NCI-H774 (cell line): ENCODE measurements around the gene FCRLB.
A peak's percentile ranks its signal among the peaks of the same experiment; 100 is the strongest.
"Not testable (repeated sequence)": the region's sequence is repeated elsewhere in the genome, so short reads cannot be mapped to it uniquely, and the experiment has no call there.

ENCODE experiments used
- DNase-seq: peaks from one replicate; lab custom pipeline; 2025; lab: John Stamatoyannopoulos, UW

The FCRLB gene, protein sequence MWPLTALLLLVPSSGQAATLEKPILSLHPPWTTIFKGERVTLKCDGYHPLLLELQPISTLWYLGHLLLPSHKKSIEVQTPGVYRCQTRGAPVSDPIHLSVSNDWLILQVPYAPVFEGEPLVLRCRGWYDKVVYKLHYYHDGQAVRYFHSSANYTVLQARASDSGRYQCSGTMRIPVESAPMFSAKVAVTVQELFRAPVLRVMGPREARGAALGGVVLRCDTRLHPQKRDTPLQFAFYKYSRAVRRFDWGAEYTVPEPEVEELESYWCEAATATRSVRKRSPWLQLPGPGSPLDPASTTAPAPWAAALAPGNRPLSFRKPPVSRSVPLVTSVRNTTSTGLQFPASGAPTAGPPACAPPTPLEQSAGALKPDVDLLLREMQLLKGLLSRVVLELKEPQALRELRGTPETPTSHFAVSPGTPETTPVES

DNA sequence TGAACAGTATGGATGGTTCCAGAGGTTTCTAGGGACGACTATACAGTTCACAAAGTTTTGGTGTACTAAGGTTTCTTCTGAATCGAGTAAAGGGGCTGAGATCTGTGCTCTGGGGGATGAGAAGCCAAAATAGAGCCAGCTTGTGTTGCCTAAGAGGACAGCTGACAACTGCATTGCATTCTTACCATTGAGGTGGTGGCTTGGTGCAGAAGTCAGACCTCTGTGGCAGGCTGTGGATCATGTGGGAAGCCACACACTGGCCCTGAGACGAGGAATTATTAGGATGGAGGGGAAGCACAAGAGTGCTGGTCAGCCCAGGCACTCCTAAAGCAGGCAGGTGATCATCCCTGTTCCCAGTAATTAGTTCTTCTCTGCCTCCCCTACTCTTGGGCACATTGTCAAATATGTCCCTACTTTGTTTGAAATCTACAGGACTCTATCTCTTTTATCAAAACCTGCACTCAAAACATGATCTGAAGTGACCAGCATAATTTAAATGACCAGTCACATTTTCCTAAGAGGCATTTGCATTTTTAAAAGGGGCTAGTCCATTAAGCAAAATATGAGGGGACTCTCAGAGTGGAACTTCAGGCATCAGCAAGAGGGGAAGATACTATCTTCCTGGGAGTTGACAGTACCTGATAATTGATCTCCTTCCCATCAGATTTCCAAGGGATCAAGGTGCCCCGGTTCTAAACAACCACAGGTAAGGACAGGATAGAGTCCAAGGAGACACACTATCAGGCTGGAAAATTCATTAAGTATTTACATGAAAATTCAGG, at the start of gene FCRLB:
Gene FCRLB (plus strand): TSS at position 589 of the 782 bp plus-strand sequence. CDS start 1,129 bp downstream, outside the sequence.
- DNase-seq: no peak

DNA sequence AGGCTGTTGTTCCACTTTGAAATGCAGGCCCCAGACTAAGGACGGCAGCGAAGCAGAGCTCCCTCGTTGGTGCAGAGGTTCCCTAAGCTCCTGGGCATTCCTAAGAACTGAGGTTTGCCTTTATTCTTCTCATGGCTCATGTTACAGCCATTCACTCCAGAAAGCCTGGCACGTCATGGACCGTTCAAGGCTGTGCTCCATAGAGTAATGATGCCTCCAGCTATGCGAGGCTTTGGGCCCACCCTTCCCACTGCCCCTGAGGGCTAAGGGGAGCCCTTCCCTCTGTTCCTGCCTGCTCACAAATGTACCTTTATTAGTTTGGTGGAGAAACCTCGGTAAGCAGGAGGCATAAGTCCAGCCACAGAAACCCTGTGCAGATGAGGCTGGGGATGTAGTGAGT, 47.9 kb upstream of the FCRLB start:
- DNase-seq: not testable (repeated sequence)

DNA sequence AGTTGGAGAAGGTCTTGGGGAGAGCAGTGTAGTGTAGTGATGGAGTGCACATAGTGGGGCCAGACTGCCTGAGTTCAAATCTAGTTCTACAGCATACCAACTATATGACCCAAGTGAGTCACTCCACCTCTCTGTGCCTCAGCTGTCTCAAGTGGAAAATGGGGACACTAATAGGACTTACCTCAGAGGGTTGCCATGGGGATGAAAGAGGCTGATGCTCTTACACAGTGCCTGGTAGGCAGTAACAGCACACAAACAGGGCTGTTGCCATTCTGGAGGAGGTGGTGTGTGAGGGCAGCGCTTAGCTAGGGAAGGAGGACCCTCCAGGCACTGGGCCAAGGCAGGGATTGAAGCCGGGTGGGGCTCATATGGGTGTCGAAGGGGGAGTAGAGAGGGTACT, 46.9 kb upstream of the FCRLB start:
- not testable (repeated sequence) for DNase-seq

DNA sequence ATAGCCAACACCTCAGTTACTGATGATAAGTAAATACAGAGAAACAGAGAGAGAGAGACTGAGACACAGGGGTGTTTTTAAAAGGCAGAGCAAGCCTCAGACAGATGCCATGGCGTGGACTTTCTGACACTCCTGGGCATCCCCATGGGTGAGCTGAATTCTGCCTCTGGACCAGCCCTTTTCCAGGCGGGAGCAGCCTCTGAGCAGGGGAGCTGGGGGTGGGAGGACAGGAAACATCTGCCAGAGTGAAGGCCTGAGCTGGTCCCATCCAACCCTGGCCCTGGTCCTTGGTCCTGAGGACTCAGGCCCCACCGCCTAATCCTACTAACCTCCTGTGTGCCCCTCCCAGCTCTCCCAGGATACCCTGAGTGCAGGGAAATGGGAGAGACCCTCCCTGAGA, 46.4 kb upstream of the FCRLB start:
- DNase-seq: not testable (repeated sequence)

DNA sequence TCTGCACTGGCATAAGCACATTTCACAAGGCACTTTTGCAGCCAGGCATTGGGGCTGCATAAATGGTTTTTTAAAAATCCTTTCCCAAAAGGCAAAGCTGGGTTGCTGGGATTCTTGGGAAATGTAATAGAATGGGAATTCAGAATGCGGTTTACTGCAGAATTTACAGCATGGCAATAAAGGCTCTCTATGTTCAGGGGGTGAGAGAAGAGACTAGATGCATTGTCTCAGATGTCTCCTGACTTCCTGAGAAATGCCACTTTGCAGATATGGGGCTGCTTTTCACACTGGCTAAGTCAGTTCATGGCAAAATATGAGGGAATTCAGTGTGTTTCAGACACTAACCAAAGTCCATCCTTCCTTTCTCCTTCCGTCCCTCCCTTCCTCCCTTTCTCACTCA, 44.9 kb upstream of the FCRLB start:
- DNase-seq: no peak

DNA sequence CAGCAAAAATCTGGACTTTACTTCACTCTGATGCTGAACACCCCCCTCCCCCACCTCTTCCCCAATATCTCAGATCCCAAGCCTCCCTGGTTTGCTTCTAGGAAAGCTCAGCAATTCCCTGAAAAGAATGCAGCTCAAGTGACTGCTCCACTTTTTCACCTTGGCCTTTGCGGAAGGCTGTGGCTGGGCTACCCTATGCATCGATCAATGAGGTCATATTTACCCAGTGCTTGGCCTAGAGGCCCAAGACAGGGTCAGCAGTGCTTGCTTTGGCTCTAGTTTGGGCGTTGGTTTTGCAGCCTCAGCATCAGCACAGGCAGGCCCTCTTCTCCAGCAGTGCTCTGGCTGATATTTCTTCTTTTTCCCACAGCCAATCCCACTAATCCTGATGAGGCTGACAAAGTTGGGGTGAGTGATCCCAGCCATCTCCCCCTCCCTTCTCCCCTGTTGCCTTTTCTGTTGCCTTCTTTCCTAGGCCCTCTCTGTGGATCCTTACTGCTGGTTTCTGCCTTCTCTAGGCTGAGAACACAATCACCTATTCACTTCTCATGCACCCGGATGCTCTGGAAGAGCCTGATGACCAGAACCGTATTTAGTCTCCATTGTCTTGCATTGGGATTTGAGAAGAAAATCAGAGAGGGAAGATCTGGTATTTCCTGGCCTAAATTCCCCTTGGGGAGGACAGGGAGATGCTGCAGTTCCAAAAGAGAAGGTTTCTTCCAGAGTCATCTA, 44.2 kb upstream of the FCRLB start:
- DNase-seq: no peak

DNA sequence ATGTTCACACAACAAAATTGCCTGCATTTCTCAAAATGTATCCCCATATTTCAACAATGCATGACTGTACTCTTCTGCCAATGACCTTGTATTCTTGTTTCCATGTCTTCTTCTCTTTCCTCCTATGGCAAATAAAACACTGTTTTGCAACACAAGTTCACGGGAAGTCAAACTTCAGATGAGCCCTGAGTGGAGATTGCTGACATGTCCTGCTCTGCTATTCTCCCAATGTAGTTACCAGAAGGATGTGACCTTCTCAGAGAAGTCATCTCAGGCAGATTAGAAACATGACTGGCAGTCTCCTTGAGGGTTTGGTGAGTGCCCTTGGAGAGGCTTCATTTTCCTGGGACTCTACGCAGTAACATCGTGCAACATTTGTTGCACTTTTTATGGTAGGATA, 42.8 kb upstream of the FCRLB start:
- no peak for DNase-seq

DNA sequence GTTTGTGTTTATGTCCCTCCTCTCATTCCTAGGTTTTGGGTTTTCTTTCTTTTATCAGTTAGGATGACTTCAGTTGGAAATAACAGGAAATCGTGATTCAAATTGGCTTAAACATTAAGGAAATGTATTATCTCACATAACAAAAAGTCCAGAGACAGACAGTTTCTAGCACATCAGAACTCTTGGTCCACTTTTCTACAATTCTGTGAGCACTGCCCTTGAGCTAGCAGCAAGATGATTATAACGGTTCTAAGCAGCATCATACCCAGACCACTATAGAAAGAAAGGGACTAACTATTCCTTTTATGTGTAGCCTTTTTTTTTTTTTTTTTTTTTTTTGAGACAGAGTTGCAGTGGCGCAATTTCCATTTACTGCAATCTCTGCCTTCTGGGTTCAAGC, 39.5 kb upstream of the FCRLB start:
- no peak for DNase-seq

DNA sequence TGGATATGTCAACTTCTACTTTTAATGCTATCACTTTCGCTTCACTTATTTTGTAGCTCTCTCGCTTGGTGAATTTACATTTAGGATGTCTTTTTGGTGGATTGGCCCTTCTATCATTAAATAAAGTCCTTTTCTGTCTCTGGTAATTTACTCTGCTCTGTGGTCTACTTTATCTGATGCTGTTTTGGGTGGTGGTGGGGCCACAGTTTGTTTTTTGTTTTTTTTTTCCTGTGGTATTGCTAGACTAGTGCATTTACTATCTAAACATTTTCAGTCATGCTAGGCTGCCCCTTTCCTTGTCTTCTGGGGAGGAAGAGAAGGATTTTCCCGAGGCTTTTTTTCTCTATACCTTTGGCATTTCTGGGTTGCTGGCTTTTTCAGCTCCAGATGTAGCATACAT, 32.4 kb upstream of the FCRLB start:
- no peak for DNase-seq

DNA sequence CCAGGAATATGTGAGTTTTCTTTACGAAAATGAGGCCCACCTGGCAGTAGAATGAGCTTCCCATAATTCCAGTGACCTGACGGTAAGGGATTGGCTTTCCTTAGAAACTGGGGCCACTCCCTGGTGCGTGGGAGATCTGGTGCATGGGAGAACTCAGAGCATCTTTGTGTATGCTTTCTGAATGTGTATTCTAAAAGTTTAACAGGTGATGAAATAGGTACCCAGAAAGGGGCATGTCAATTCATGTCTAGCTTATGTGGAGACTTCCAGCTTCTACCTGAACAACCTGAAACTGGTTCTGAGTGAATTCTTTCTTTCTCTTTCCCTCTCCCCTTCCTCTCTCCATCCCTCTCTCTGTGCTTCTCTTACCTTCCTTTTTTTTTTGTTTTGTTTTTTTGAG, 29.5 kb upstream of the FCRLB start:
- DNase-seq: no peak

DNA sequence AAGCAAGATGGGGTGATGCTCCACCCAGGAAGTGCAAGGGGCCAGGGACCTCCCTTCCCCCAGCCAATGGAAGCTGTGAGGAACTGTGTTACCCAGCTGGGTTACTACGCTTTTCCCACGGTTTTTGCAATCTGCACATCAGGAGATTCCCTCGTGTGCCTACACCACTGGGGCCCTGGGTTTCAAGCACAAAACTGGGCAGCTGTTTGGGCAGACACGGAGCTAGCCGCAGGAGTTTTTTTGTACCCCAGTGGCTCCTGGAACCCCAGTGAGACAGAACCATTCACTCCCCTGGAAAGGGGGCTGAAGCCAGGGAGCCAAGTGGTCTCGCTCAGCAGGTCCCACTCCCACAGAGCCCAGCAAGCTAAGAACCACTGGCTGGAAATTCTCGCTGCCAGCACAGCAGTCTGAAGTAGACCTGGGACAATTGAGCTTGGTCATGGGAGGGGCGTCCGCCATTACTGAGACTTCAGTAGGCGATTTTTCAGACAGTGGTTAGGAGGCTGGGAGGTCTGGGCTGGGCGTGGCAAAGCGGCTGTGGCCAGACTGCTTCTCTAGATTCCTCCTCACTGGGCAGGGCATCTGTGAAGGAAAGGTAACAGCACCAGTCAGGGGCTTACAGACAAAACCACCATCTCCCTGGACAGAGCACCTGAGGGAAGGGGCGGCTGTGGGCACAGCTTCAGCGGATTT, 28.2 kb upstream of the FCRLB start:
- DNase-seq: peak; percentile 7

DNA sequence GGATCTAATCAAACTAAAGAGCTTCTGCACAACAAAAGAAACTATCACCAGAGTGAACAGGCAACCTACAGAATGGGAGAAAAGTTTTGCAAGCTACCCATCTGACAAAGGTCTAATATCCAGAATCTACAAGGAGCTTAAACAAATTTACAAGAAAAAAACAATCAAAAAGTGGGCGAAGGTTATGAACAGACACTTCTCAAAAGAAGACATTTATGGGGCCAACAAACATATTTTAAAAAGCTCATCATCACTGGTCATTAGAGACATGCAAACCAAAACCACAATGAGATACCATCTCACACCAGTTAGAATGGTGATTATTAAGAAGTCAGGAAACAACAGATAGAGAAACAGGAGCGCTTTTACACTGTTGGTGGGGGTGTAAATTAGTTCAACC, 23.0 kb upstream of the FCRLB start:
- DNase-seq: not testable (repeated sequence)

DNA sequence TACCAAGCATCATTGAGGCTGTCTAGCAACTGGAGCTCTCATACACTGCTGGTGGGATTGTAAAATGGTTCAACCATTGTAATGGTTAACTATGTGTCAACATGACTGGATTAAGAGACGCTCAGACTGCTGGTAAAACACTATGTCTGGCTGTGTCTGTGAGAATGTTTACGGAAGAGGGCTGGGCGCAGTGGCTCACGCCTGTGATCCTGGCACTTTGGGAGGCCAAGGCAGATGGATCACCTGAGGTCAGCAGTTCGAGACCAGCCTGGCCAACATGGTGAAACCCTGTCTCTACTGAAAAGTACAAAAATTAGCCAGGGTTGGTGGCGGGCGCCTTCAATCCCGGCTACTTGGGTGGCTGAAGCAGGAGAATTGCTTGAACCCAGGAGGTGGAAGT, 19.1 kb upstream of the FCRLB start:
- DNase-seq: peak; percentile 70

DNA sequence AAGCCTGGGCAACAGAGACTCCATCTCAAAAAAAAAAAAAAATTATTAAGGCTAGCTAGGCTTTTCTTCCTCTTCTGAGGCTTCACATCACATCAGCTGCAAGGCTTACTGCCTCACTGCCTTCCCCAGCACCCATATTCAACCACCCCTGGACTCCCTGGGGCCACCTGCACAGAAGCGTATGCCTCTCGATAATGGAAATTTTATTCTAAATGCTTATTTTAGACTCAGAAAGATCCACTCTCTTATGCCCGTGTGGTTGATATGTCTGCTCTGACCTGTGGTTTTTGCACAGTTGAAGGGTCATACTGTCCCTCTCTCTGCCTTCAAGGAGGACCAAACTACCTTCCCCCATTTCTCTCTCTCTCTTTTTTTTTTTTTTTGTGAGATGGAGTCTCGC, 15.8 kb upstream of the FCRLB start:
- DNase-seq: no peak

DNA sequence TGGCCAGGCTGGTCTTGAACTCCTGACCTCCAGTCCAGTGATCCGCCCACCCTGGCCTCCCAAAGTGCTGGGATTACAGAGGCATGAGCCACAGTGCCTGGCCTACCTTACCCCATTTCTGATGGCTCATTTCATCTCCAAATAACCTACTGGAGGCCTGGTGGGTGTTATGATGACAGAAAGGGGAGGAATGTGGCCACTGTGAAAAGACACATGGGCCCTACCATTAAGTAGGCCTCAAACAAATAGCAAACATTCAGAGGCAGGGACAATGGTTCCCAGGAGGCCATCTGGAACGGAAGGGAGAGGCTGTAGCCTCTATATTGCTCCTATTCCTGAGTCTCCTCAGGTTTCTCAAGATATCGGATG, 15.2 kb upstream of the FCRLB start:
- DNase-seq: no peak

DNA sequence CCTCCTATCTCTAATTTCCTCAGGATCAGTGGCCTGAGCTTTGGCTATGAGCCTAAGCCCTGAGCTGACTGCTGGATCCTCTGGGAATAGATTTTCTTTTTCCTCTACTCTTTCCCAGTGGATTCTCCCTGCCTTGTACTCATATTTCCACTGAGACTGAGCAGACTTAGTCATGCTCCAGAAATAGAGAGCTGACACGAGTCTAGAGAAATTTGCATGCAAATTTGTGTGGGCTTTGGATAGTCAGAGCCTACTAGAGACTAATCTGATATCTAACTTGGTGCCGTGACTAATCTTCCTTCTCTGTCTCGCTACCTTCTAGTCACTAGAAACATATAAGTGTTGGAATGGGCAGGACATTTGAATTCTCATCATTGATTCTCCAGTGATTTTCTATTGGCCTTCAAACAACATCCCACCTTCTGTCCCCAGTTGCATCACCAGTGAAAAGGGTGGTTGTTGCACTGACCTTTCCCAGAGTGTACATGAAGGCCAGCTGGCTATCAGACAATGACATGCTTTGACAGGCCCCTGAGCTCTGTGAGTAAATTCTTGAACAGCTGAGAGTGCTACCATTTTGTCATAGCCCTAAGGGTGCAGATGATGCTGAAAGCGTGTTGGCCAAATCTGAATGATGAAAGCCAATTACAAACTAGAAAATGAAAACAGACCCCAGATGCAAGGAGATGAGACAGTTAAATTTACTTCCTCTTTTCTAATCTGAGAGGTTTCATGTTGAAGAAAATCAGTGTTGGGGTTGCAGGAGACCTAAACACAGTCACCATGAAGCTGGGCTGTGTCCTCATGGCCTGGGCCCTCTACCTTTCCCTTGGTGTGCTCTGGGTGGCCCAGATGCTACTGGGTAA, 14.6 kb upstream of the FCRLB start, which contains the start of gene FCRLA:
Gene FCRLA (plus strand): TSS at position 748 of the 866 bp plus-strand sequence. CDS start 36 bp downstream, at position 784.
- DNase-seq: no peak

DNA sequence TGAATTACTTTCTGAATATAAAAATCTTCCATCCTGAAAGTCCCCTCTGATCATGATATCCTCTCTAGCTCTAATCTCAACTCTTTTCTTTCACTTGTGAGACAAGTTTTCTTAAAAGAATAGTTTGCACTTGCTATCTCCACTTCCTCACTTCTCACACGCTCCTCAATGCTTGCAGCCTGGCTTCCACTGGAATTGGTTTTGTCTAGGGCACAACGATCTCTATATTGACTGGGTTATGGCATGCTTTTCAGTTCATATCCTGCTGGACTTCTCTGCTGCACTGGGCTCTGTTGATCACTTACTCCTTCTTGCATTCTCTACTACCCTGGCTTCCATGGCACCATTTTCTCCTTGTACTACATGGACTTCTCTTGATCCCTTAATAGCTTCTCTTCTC, 13.8 kb upstream of the FCRLB start:
- DNase-seq: no peak

DNA sequence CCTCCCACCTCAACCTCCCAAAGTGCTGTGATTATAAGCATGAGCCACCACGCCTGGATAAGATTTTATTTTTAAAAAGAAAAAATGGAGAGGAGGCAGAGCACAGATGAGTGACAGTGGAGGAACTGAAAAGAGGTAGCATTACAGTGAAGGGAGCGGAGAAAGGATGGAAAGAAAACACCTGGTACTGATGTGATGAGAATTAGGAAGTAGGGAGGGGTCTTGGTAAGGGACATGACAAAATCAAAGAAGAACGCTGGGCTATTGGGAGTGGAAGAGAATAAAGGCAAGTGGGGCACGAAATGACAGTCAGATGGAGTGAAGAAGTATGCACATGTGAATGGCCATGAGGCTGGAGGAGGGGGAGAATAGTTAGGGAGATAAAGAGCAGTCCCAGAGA, 12.0 kb upstream of the FCRLB start:
- no peak for DNase-seq

DNA sequence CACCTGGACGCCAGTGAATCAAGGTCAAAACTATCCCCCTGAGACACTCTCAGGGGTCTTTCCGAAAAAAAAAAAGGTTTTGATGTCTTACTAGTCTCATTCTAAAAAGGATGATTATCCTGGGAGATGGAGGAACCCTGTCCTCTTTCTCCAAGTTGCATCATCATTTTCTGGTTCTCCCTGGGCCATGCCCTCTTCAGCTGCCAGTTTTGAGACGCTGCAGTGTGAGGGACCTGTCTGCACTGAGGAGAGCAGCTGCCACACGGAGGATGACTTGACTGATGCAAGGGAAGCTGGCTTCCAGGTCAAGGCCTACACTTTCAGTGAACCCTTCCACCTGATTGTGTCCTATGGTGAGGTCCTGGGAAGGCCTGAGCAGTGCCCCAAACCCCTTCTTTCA, 10.8 kb upstream of the FCRLB start:
- DNase-seq: no peak

DNA sequence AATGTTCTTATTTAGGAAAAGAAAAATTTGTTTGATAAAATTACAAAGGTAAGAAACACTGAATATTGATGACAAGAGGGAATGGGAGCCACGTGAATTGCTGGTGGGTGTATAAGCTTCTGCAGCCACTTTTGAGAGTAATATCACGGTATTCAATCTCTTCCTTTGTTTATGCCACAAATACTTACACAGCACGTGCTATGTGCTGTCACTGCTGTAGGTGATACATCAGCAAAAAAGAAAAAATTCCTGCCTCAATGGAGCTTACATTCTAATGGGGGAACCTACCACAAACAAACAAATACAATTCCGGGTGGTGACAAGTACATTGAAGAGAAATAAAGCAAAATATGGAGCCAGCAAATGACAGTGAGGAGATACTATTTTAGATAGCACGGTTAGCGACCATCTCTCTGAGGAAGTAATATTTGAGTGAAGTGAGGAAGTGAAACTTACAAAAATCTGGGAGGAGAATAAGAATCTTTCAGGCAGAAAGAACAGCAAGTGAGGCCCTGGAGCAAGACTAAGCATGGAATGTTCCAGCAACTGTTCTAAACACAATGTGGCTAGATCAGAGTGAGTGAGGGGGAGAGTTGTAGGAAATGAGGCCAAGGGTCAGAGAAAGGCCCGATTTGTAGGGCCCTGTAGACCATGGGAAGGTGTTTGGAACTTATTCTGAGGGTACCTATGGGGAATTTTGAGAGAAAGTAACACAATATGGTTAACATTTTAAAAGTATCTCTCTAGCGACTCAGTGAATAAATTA, 2.6 kb upstream of the FCRLB start:
- DNase-seq: no peak
